Ovary (tissue), 9 donors: Measurements from ENCODE around the gene PDS5B. TPM values are rescaled to one million over a fixed set of nuclear protein-coding genes. Genes with fewer than 3 reads are reported as not detected.

Experiments
- DNase-seq, 5 donors: peaks; one replicate each; pipeline ENCODE4 v3.0.0-alpha.2; 2019 to 2020
- H3K27ac ChIP-seq, 2 donors: fragments of 200-600 bp; one replicate each; pipeline versions ENCODE4 v1.5.1 to v1.8.0; 2019 to 2022
- H3K27me3 ChIP-seq: fragments of 200-600 bp; one replicate; pipeline ENCODE4 v1.8.0; 2022
- H3K36me3 ChIP-seq: fragments of 200-600 bp; sonication (generic); one replicate; pipeline ENCODE4 v1.5.1; 2019
- H3K4me1 ChIP-seq: one replicate; pipeline ENCODE4 v1.8.1; 2013; ENCODE audit warnings: mild to moderate bottlenecking, moderate library complexity; ENCODE audit not compliant: insufficient read depth
- H3K4me3 ChIP-seq: fragments of 200-600 bp; sonication (generic); one replicate; pipeline ENCODE4 v1.5.1; 2017
- H3K9me3 ChIP-seq, 2 donors: fragments of 200-600 bp in 1 of 2; sonication (generic) in 1 of 2; one replicate each; pipeline versions ENCODE4 v1.5.1 to v1.8.1; 2013 to 2019; ENCODE audit warnings: mild to moderate bottlenecking in 1 of 2, moderate library complexity in 1 of 2
- CTCF ChIP-seq, 3 donors: fragments of 450-650 bp in 2 of 3; fragments of 200-600 bp in 1 of 3; IDR thresholded peaks; one replicate each; pipeline versions ENCODE4 v1.5.1 to v1.8.0; 2016 to 2022; ENCODE audit warnings: antibody characterized with exemption in 3 of 3, mild to moderate bottlenecking in 1 of 3
- EP300 ChIP-seq: sonication (generic); formaldehyde crosslinking; IDR thresholded peaks from one replicate; pipeline ENCODE4 v1.6.1; 2017; ENCODE audit warnings: antibody characterized with exemption
- POLR2A ChIP-seq: fragments of 450-650 bp; IDR thresholded peaks from one replicate; pipeline ENCODE4 v1.6.1; 2017; ENCODE audit warnings: antibody characterized with exemption, mild to moderate bottlenecking, moderate library complexity
- WGBS, 3 donors: extraction: QIAGEN DNeasy Blood & Tissue Kit in 1 of 3; methylation state at CpG; one replicate each; pipeline versions ENCODE4 v1.1.5 to v1.1.7; 2013 to 2017; 5-methylcytosine and 5-hydroxymethylcytosine counted together
- intact Hi-C, 4 donors: fragments of 100-400 bp; cut with DNase I; formaldehyde crosslinking; loops; one replicate each; pipeline versions ENCODE4 v1.11.0 to v1.15.1; 2022 to 2023
- polyA plus RNA-seq, 2 donors: library from polyadenylated mRNA; stranded (reverse); fragments of 200-250 nt in 1 of 2; fragments of 350-450 nt in 1 of 2; fragmentation: Illumina TruSeq in 1 of 2; extraction: RNeasy Lipid Tissue Mini Kit (QIAGEN cat#74804) in 1 of 2; gene quantifications; one replicate each; pipeline ENCODE4 v1.2.3, GENCODE V29; 2013 to 2014
- total RNA-seq, 7 donors: library from RNA; depleted of rRNA in 2 of 7; stranded (reverse); fragments of >200 nt in 2 of 7; fragmentation: NEBNext Ultra II Directional in 3 of 7; extraction: Animal tissue kit (Norgen Biotek cat#: 25700) in 3 of 7; gene quantifications; one replicate each; pipeline versions ENCODE4 v1.1.0 to v1.2.4, GENCODE V29; 2016 to 2023
- donor health status: DM: no; HTN: no; CAD: no; lungs with moderate emphysema.
- donor health status: DM: no; HTN: no; CAD: no.
- donor health status: Bipolar disorder and iron deficiency.
- donor health status: DM: yes; HTN: yes; CAD: no.
- donor health status: DM: no; HTN: no; CAD: no.
- donor health status: DM: yes; HTN: yes; CAD: no.

The PDS5B gene
- total and polyA plus RNA-seq, 9 donors = 13.6 to 74.9 (median 55.5) TPM

DNA sequence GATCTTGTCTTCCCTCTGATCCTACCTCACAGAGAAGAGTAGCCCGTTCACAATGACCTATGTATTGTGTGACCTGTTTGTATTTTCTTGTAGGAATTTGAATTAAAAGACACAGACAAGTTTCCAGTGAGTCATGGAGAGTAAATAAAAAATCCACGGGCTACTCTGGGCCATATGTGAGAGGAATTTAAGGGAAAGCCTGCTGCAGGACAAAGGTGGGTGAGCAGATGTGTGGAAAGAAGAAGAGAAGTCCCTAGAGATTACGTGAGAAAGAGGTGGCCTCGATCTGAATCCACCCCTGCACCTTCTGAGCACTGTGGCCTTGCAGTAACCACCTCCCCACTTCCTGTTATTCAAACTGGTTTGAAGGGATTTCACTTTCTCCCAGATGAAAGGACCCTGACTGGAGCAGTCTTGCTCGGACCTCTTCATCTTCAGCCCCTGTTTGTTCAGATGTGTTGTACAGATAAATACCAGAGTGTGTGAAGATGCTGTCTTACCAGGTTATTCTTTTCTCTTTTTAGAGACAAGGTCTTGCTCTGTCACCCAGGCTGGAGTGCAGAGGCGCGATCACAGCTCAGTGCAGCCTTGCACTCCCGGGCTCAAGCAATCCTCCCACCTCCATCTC lies 205.4 kb downstream of the PDS5B start:
- no peaks in the 10 kb centered on the region for H3K9me3 ChIP-seq
- H3K27me3 ChIP-seq = no peaks in the 10 kb centered on the region
- WGBS, 3 donors = 50 to 53% (median 50%) methylated on average over 8 of the region's 8 CpGs
- no peaks in the 10 kb centered on the region for H3K4me1 ChIP-seq
- intact Hi-C loops = no loop called here
- TF ChIP-seq CTCF (IDR thresholded peaks at IDR 0.05) (no peak), POLR2A (no peak), EP300 (no peak)
- no peaks in the 10 kb centered on the region for H3K36me3 ChIP-seq
- no peak overlapping the region for H3K4me3 ChIP-seq
- no peak for DNase-seq
- H3K27ac ChIP-seq = no peak overlapping the region

DNA sequence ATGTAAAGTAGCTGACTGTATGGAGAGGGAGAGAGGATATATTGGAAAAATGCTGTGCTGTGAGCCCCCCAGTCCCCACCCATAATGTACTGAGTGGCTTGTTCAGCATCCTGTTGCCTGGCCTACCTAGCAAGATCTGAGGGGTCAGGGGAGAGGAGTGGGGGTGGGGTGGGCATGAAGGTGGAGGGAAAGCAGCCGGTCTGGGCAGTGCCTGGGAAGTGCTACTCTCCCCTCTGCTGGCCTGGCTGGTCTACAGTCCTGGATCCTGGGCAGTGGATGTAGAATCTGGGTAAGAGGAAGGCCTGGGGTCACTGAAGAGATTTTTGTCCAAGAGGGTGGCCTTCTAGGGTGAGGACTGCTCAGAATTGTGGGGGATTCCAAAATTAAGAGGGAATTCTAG lies 210.5 kb downstream of the PDS5B start:
- TF ChIP-seq CTCF (IDR thresholded peaks at IDR 0.05) (no peak), EP300 (no peak), POLR2A (no peak)
- no peaks in the 10 kb centered on the region for H3K36me3 ChIP-seq
- WGBS, 3 donors = 76 to 79% (median 79%) methylated on average over 1 of the region's 1 CpG
- no peak overlapping the region for H3K27ac ChIP-seq
- no peaks in the 10 kb centered on the region for H3K27me3 ChIP-seq
- no peak for DNase-seq
- H3K4me1 ChIP-seq = no peaks in the 10 kb centered on the region
- no peaks in the 10 kb centered on the region for H3K9me3 ChIP-seq
- H3K4me3 ChIP-seq = no peak overlapping the region
- intact Hi-C loops = no loop called here

- Histone ChIP-seq H3K4me3 (no peak overlapping the region), H3K27me3 (no peaks in the 10 kb centered on the region), H3K4me1 (peaks cover 1% of the 10 kb centered on the region), H3K27ac (no peak overlapping the region), H3K9me3 (no peaks in the 10 kb centered on the region), H3K36me3 (no peaks in the 10 kb centered on the region)
- 58 to 69% (median 60%) methylated on average over 3 of the region's 3 CpGs for WGBS, 3 donors
- DNase-seq = no peak
- intact Hi-C loops = no loop called here
- TF ChIP-seq POLR2A (no peak), CTCF (IDR thresholded peaks at IDR 0.05) (no peak), EP300 (no peak)
These were observed 215.9 kb downstream of the PDS5B start for GRCh38 chr13:32802159-32802558.

DNA sequence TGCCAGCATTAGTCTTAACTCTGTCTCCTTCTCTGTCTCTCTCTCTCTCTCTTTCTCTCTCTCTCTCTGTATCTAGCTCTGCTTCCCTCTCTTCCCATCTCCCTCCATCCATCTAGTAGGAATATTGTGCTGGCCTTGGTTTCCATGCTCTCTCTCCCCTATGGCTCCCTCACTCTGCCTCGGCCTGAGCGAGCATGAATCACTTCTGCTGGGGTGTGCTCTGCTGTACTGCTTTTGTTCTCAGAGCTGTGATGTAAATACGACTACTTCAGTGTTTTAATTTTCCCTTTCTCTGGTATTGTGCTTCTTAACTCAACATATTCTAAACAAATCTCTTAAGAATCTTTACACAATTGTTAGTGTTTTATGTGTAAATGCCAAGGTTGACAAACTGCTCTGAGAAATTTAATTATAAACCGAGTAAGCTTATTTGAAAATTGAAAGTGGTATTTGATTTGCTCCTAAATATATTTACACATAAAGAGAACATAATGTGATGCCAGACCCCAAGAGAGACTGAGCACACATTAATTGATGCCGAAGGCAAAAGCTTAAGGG lies 218.5 kb downstream of the PDS5B start:
- H3K9me3 ChIP-seq = no peaks in the 10 kb centered on the region
- TF ChIP-seq POLR2A = no peak
- TF ChIP-seq CTCF (IDR thresholded peaks at IDR 0.05) = no peak
- TF ChIP-seq EP300 = no peak
- no peak overlapping the region for H3K27ac ChIP-seq
- H3K36me3 ChIP-seq = no peaks in the 10 kb centered on the region
- peaks cover 1% of the 10 kb centered on the region for H3K4me1 ChIP-seq
- H3K27me3 ChIP-seq = no peaks in the 10 kb centered on the region
- no peak for DNase-seq
- intact Hi-C loops = no loop called here
- 33 to 43% (median 41%) methylated on average over 5 of the region's 5 CpGs for whole genome bisulfite sequencing, 3 donors
- H3K4me3 ChIP-seq = no peak overlapping the region
